Measurements from ENCODE around the gene SYN1.
"Not testable (repeated sequence)": the region's sequence is repeated elsewhere in the genome, so short reads cannot be mapped to it uniquely, and the experiment has no call there.

The SYN1 gene

DNA sequence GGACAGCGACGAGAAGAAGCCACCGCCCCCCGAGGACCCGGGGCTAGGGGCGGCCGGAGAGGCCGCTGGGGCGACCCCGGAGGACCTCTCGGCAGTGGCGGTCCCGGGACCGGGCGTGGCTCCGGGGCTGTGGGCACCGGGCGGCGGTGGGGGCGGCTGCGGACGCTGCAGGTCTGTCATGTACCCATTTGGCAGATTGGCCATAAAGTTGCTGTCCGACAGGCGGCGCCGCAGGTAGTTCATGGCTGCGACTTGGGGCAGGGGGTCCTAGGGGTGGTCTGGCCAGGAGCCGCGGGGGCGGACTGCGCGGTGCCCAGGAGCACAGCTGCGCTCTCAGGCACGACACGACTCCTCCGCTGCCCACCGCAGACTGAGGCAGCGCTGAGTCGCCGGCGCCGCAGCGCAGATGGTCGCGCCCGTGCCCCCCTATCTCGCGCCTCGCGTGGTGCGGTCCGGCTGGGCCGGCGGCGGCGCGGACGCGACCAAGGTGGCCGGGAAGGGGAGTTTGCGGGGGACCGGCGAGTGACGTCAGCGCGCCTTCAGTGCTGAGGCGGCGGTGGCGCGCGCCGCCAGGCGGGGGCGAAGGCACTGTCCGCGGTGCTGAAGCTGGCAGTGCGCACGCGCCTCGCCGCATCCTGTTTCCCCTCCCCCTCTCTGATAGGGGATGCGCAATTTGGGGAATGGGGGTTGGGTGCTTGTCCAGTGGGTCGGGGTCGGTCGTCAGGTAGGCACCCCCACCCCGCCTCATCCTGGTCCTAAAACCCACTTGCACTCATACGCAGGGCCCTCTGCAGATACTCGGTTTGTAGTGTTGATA is at the start of gene SYN1:
SYN1 (minus strand) TSS at position 372 of the 817 bp plus-strand sequence; CDS start at position 243, 129 bp downstream.
- DNase-seq, result peak; percentile 67 to 93 (median 90)

DNA sequence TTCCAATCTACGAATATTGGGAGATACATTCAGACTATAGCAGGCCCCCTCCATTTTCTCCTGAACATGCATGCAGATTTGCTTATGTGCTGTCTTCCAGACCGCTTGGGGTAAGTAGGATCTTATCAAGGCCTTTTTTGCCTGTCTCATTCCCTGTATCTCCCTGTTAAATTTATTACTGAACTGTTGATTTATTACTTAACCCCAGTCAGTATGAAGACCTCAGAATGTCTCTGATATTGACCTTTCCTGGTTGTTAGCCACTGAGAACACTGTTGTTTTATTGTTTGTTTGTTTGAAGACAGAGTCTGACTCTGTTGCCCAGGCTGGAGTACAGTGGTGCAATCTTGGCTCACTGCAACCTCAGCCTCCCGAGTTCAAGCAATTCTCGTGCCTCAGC is 46.1 kb upstream of the SYN1 start:
- DNase-seq, result not testable (repeated sequence)

DNA sequence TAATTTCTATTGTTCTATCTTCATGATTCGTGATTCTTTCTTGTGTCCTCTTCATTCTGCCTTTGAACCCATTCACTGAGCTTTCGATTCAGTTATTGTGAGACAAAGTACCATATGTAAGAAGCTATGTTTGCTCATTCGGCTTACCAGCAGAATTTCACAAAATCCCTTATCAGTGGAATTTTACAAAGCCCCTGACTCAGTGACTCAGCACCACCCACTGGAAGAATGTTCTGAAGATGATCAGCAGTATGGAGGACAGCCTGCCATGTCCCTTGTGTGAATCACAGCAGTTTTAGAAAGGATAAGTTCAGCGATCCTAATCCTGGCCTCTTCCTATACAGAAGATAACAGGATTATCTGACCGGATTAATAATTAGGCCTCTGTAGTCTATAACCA is 45.1 kb upstream of the SYN1 start:
- DNase-seq, result no peak

DNA sequence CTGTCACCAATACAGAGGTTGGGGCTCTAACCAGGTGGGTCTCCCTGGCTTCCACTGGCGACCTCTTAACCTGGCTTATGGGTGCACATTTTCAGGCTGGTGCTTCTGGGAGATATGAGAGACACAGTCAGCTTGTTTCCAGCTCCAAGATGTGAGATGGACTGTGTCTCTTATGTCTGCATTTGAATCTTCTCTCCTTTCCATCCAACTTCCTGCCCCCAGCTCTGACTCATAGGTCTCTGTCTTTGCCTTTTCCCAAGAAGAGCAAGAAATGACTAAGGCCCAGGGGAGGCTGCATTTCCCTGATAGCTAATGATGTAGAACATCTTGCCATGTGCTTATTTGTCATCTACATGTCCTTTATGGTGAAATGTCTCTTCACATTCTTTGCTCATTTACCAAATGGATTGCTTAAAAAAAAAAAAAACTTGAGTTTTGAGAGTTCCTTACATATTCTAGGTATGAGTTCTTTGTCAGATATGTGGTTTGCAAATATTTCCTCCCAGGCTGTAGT is 42.5 kb upstream of the SYN1 start:
- DNase-seq, result no peak

DNA sequence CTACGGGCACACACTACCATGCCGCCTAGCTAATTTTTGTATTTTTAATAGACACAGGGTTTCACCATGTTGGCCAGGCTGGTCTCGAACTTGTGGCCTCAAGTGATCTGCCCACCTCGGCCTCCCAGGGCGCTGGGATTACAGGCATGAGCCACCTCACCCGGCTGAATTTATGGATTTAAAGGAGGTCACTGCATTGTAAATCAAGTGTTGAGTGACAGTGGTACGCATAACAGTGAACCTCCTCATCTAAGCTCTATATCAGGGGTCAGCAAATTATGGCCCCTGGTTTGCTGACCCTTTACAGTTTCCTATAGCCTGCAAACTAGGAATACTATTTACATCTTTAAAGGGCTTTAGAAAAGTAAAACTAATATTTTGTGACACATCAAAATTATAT is 41.9 kb upstream of the SYN1 start:
- DNase-seq, result no peak

DNA sequence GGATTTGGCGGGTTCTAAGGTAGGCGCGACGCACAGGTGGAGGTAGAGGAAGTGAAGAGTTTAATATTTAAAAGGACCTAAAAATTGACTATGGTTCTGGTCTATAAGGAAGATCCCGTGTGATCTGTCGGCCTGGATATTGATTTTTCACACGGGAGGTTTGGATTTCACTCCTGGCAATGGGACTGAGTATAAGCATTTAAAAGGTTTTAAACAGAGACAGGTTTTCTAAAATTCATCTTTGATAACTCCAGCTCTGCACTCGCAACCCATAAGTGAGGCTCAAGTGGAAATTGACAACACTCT is 39.7 kb upstream of the SYN1 start:
- DNase-seq, result no peak

DNA sequence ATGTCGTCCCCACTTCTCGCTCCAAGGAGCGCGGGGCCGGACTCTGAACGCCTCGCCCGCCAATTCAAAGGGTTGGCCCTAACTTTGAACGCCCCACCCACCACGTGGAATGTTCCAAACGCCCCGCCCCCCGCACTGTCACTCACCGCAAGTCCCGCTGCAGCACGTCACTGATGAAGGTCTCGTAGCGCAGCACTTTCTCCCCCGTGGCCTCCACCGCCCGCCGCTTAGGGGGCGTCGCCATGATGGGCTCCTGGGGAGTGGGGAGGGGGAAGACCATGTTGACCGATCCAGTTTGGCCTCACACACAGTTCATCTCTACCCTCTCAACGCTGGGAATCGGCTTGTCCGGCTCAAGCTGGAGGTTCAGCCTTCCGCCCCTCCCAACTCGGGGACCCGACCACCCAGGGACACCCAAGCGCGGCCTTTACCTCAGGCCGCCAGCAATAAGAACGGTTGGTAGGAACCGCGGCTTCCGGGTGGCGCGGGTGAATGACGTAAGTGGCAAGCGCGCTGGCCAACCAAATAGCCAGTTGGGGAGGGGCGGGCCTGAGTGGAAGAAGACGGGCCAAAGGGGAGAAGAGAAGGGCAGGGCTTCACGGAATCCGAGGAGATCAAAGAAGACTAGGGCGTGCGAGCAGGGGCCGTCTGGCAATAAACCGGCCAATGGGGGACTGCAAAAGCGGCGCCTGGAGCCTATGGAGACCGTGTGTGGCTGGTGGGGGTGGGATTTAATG is 39.2 kb upstream of the SYN1 start, which contains the start of gene UXT:
UXT (minus strand) TSS at position 497 of the 737 bp plus-strand sequence; CDS start at position 244, 253 bp downstream.
- peak; percentile 82 to 99 (median 98) for DNase-seq

DNA sequence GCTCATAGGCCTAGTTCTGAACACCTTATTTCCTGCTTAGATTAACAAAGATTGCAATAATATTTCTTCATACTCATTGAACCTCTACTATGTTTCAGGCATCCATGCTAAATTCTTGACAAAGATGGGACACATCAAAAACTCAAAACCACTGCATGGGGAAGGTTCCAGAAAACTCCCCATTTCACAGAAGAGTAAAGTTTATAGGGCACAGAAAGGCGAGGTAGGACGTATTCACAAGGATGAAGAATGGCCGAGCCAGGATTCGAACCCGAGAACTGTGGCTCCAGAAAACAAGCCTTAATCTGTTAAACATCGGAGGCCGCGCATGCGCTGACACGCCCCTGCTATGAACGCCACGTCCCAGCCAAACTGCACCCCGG is 38.6 kb upstream of the SYN1 start:
- DNase-seq, result no peak

DNA sequence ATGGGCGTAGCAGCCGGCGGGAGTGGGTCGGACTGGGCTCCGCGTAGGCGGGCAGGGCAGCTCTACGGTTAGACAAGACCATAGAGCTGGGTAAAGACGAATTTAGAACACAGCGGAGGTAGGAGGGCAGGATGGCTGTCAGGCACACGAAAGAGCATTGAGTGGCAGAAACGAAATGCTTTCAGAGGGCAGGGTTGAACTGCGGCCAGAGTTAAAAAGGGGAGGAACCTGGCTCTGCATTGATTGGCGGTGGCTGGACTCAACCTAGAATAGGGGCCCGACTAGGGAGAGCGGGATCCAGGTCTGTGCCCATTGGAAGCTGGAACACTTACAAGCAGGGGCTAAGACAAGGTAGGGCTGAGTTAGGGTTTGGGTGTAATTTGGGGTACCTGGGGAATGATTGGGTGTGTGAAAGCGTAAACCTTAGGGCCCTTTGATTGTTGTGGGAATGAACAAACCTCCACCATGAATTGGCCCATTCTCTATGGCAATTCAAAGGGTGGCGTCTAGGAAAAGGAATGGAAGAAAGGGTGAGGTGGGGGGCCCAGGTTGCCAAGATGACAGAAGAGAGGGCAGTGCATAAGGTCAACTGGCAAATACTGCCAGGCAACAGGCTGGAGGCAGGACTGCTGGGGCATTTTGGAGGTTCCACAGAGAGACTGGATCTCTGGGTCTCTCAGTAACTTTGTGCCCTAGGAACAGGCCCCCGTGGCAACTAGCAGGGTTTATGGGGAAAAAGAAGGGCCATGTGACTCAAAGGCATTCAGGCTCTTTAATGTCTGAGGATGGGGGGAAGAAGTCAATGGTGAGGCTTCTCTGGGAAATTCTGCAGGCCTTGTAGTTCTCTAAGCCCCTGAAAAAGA is 31.6 kb upstream of the SYN1 start:
- no peak for DNase-seq

DNA sequence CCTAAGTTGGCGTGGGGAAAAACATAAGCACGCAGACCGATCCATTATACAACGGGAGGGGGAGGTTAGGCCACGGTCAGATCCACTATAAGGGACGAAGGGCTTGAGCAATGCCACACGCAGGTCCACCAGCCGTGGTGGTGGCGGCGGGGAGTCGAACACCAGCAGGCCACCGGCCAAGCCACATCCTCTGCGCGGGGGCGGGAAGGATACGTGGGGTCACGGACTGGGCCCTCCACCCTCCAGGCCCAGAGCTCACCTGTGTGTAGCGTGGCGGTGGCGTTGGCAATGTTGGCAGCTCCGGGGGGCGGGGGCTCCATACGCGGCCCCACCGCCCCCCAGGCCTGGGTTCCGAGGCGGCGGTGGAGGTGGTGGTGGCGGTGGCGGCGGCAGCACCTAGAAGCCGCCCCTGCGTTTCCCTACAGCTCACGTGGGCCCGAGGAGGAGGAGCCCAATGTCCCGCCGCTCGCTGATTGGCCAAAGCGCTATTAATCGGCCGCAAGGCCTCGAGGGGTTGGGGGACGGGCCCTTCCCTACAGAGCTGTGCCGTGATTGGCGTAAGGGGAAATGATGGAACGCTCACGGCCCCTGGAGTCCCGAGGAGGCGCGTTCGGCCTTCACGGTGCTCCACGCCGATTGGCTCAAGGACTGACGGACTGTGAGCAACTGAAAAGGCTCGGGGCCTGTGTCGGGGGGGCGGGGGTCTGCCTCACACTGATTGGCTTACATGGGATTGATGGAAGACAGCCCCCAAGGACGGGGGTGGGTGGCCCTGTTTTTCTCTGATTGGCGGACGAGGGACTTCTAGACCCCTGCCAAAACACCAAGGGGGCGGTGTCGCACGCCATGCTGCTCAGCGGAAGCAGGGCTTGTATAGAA is 30.7 kb upstream of the SYN1 start, which contains the start of gene ELK1:
ELK1 (minus strand) TSS at position 400 of the 879 bp plus-strand sequence. CDS start 9,122 bp downstream, outside the sequence.
- DNase-seq, result peak; percentile 95 to 99 (median 98)

DNA sequence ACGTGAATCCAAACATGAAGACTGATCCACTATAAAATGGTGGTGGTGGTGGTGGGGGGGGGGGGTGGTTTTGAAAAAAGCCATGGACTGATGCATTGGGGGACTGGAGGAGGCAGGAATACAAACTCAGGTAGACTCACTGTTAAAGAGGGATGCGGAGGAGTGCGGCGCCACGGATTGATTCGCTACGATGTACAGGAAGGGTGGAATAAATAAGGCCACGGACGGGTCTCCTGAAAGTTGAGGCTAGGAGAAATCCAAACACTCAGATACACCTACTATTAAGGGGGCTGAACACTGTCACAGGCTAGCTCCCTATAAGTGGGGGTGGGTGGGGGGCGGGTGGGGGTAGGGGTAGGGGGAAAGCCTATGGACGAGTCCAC is 30.1 kb upstream of the SYN1 start:
- DNase-seq, result no peak

DNA sequence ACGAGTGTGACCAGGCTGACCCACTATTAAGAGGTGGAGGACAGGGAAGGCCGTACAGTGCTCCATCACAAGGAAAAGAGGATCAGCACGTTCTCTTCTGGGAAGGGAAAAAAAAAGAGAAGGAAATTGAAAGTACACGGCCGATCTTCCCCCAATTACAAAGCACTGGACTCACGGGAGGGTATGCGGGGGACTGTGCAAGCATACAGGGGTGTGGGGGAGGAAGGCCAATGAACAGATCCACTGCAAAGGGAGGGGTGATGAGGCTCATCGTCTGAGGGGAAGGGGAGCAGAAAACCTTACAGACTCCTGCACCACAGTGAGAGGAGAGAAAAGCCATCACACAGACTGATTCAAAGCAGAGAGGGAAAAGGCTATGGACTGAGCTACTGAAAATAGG is 29.6 kb upstream of the SYN1 start:
- DNase-seq, result no peak

DNA sequence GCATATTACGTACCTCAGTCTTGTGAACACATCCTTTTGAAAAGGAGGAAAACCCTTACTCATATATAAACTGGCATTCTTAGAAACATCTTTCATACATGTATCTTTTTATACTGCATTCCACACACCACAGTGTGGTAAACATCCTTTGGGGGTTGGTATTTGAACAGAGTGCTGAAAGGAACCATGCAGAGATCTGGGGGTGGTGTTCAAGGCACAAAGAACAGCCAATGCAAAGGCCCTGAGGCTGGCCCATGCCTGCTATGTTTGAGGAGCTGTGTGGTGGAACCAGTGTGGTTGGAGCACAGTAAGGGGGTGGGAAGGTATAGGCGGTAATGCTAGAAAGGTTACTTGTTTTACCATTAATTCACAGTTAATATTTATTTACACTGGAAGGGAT is 28.7 kb upstream of the SYN1 start:
- DNase-seq, result no peak

DNA sequence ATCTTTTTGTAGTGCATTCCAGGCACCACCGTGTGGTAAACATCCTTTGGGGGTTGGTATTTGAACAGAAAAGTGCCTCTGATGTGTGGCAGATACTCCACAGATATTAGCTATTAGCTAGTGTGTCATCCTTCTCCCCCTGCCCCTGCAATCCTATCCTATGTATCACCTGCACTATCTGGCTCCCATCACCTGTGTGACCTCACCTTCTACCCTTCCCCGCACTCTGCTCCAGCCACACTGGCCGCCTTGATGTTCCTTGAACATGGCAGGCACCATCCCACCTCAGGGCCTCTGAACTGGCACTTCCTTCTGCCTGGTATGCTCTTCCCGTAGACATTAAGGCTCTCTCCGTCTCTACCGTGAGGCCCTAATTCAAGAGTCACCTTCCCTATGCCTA is 27.0 kb upstream of the SYN1 start:
- no peak for DNase-seq

DNA sequence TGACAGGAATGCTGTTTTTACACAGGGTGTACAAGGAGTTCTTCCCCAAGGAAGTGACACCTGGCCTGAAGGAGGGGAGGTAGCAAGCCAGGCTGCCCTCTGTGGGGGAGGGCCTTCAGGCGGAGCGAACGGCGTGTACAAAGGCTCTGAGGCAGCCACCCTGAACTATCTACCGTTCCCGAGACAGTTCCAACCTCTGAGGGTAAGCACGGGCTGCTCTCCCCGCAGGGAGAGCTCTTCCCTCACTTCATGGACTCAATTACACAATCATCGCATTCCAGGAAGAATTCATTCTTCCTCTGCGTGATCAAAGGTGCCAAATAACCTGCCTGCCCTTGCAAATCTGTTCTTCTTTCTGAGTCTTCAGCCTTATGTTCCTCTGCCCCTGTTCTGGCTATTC is 25.9 kb upstream of the SYN1 start:
- DNase-seq, result no peak

DNA sequence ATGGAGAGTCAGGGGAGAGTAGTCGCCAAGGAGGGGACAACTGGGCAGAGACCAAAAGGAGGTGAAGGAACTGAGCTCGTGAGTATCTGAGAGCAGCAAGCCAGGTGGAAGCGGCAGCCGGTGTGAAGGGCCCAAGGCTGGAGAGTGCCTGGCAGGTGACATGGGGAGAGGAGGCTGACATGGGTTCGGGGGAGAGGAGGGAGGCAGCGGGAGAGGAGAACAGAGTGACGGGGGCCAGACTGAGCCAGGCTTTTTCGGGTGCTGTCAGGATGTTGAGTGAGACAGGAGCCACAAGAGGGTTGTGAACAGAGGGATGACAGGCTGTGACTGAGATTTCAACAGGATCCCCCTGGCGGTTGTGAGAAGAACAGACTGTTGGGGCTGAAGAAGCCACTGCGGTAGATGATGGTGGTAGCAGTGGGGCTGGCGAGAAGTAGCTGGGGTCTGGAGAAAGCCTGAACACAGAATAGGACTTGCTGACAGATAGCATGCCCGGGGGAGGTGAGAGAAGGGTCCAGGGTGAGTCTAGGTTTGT is 25.0 kb upstream of the SYN1 start:
- DNase-seq, result no peak

DNA sequence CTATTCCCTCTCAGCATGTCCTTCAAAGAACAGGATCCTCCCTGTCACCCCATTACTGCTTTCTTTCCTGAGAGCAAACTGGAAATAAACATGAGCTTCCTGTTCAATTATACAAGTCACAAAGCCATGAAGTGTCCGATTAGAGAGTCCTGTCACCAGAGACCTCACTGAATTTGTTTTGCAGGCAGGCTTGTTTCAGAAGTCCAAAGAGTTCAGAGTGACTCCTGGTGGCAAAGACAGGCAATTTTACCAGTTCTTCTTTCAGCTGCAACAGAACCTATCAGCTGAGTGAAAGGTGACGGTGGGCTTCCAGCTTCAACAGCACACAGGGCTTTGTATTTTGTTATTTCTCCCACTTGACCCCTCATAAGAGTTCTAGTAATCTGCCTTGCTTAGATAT is 24.3 kb upstream of the SYN1 start:
- peak in 1 of 3 experiments; percentile 13 for DNase-seq

DNA sequence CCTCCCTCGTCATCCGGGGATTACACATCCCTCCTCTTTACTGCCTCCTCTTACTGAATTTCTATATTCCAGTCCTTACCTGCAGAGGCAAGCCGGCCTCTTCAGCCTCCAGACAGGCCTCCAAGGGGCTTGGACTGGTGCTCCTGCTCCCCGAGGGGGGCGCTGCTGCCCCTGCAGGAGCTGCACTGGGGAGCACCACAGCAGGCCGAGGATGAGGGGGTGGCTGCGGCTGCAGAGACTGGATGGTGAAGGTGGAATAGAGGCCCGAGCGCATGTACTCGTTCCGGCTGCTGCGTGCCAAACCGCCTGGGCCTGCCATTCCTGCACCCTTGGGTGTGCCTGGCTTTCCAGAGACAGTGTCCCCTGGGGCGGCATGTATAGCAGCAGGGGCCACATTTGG is 19.2 kb upstream of the SYN1 start:
- no peak for DNase-seq

DNA sequence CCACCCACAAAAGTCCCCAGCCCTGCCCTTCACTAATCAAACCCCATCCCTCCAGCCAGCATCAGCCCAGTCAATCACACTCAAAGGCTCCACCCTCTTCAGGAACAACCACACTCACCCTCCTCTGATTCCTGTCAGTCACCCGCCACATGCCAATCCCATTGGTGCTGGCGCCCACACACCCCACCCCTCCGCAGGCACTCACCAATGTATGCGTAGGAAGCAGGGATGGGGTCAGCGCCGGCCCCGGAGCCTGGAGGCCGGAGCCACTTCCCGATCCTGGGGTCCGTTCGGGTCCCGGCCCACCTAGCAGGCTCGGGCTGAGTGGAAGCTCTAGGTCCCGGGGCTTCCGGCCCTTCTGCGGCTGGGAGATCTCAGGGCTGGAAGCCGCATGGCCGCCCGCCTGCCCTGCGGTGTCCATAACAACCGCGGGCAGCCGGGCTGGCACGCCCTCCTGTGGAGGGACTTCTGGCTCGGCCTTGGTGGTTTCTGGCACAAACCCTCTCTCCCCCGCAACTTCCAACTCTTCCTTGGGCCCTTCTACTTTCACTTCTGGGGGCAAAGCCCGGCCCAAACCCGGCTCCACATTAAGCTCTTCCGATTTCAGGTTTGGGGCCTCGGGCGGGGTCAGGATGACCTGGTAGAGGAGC is 18.0 kb upstream of the SYN1 start:
- DNase-seq, result no peak

DNA sequence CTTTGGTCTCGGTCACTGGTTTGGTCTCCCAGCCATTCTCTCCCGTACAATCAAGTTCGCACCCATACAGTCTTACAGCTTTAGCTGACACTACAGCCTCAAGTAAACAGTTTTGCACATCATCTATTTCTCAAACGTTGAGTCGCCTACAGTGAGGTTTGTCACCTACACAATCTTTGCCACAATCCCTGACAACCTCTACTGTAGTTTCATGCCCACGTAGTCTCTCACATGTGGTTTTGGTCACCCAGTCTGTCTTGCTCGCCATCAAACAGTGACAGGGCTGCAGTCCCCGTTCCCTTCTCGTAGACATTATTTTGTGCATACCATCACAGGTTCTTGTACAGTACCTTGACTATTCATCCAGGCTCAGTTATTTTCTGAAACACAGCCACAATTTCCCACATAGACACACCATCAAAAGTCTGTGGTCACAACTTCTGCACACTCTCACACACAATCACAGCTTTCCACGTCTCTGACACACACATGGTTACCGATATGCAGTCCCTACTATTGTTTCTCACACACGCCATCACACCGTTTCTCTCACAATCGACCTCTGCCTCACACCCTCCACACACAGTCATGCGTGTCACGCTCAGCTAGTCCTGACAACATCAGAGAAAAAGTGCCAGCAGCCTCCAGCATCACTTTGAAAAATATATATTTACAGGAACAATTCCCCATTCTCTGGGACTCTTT is 15.4 kb upstream of the SYN1 start:
- DNase-seq, result no peak

Data from NCI-H1417 (cell line).